HCEC 1CT (cell line): ENCODE measurements around the gene VWA8.

Experiments used
- DNase-seq: peaks from one replicate; pipeline ENCODE4 v3.0.0-alpha.2; 2017

Gene VWA8

DNA sequence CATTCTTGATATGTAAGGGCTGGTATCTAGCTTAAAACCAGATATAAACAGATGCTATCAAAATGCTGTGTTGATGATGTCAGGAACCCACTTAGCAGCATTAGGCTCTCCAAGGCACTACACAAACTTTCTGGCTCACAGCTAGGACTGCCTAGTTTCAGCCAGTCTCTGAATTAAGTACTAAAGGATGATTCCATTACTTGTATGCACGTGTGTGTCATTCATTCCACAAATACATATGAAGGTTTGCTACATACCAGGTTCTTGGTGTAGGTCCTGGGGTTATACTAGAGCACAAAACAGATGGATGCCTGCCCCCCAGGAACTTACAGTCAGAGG is 352.1 kb downstream of the VWA8 start:
- no peak for DNase-seq

DNA sequence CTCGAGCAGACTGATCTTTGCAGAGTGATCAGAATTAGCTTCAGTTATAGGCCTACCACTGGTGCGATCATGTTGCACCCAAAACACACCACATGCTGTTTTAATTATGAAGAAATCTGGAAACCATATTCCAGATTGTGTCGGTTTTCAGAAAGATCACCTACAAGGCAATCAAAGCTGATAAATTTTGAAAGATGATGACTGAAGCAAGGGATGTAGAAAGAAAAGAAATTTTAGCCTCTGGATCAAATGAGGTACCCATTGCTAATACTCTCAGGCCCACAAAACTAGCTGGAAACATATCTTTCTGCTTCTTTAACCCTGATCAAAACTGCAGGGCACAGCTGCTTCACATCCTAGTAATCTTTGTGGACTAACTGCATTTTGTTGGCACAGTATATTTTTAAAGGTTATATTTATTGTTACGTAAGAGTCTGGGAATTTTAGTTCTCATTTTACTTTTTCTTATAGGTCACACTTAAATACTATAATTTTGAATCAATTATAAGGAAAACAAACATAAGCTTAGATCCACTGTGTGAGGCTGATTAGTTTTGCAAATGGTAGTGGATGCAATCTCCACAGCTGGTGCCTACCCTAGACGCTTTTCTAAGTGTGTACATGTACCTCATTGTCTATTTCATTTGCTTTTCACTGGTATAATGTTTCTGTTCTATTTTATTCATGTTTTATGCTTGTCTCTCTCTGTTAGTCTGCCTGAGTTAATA is 352.6 kb downstream of the VWA8 start:
- DNase-seq: no peak

DNA sequence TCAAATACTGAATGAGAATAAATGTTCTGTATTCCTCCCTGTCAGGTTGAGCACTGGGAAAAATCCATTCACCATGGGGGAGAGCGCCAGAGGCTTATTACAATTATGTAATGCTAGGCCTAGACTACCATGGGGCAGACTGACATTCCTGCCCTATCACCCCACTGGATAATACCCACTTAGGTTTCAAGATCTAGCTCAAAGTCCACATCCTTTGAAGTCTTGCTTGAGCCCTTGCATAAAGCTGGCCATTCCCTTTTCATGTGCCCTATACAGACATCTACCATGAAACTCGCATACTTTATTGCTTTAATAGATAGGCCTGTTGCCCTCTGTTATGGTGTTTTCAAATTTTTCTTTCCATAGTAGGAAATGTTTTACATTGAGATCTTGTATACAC is 354.3 kb downstream of the VWA8 start:
- no peak for DNase-seq

DNA sequence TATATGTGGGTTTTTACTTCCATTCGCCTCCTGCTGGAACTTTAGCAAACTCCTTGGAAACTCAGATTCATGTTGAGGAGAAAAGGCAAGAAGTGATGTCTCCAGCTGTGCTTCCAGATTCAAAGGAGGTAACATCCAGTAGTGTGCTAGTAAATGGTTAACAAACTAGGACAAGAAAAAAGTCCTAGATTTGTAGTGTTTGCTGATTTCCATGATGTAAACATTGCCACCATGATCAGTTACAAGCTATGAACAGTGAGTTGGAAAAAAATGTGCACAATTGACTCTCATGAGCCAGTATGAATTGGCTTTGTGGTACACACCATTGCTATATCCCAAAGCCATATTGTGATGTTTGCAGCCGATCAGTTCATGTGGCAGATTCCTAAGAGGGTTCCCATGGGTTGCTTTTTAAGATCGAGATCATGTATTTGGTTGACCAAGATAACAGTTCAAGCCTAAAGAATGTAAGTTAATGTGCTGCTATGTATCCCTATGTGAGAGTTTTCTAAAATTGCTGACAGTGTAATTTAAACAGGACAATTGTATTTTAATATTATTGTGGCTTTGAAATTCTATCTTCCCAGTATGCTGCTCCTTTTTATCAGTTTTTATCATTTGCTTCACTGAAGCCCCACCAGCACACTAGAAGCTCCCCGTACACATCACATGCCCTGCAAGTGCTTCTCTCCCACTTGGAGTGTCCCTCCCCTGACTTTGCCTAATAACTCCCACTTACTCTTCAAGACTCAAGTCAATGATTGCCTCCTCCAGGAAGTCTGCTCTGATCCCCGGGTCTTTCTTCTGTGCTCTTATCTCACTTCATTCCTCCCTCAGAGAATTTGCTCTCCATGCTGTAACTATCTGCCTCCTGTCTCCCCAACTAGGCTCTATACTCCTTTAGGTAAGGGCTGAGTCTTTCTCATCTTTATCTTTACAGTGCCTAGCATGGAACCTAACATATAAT is 355.3 kb downstream of the VWA8 start:
- DNase-seq: no peak

DNA sequence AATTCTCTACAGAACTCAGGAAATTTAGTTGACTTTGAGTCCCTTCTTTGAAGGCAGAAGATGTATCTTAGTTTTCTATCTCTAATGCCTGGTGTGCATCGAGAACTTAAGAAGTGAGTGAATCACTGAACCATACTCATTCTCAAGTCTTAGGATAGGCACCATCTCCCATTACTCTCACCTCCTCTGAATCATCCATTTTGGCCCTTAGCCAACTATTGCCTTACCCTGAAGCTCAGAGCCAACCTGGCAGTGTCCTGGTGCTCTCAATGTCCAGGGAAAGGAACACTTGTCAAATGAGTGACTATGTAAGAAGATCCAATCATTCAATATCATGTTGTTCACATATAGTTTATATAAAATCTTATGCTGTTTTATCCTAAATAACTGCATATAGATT is 357.0 kb downstream of the VWA8 start:
- peak; percentile 71 for DNase-seq

DNA sequence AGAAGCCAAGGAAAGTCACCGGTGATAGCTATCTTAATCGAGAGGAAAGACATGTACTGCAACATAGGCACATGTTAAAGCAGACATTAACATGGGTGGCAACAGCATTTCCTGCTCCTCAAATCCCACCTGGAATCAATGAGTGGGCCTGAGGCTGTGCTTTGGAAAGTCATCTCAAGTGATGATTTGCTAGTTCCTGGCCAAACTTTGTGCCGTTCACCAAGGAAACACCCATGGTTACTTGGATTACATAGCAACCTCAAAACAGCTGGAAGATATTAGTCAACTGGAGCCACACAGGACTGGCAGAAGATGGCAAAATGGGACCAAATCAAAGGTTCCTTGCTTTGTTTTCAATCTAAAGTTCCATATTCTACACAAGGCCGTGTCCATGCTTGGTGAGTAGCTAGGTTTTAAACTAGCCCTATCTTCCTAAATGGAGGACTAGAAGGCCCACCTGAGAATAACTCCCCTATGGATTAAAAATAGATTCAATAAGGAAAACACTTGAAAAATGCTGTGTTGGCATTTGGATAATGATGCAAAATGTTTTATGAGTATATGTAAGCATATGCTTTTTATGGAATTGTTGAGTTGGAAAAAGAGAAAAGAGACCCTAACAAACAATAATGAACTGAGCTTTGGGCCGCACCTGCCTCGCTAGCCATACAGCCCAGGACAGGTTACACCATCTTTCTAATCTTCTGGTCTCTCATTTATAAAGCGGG is 359.0 kb downstream of the VWA8 start:
- no peak for DNase-seq

DNA sequence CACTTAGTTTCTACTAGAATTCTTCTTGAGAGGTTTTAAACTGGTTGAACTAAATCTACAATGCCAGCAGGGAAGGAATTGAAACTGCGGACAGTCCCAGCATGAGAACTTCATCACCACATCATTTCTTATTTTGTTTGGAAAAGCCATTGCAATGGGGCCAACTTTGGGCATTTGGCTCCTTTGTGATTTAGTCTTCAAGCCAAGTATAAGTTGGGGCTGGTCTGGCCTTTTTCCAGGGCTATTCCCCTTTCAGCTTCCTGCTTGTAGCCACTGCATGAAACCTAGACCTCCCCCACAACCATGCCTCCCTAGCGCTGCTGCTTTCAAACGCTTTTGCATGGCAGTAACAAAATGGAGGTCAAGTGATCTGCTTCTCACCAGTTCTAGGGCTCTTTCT is 361.3 kb downstream of the VWA8 start:
- no peak for DNase-seq

DNA sequence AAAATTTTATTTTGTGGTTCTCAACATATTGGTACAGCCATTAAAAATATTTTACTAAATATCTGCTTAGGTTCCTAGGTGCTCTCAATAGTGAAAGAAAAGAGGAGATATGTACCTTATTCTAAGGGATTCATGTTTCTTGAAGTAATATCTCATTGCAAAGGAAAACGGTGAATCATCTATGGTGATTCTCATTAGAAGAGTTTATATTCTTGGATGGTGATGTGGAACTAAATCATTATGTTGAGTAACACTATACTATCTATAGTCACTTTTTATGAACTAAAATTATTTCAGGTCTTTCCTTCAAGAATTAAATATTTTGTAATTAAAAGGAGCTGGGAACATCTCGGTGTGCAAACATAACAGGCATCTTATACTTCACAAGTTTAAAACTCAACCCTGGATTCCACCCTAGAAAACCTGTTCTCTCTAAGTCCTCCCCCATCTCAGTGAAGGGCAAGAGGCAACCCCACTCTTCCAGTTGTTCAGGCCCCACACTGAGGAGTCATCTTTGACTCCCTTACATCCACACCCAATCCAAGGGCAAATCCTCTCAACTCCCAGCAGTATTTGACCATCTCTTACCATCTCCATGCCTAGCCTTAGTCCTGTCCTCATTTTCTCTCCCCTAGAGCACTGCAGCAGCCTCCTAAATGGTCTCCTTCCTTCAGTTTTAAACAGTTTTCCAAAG is 363.4 kb downstream of the VWA8 start:
- DNase-seq: peak; percentile 80

DNA sequence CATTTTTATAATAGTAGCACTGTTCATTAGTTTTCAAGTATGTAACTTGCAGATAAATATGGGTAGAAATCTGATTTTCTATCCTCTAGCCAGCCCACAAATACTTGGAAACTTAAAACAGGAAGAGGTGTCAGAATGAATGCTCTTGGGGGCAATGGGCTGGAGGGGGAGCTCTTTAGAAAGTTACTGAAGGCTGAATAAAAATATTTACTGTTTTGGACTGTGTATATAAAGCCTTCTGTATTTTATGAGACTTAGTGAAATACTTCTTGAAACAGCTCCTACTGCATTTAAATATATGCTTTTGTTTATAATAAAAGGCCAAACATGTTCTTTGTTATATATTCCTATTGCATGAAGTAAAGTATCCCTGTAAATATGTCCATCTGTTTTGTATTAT is 364.7 kb downstream of the VWA8 start:
- DNase-seq: peak; percentile 49

DNA sequence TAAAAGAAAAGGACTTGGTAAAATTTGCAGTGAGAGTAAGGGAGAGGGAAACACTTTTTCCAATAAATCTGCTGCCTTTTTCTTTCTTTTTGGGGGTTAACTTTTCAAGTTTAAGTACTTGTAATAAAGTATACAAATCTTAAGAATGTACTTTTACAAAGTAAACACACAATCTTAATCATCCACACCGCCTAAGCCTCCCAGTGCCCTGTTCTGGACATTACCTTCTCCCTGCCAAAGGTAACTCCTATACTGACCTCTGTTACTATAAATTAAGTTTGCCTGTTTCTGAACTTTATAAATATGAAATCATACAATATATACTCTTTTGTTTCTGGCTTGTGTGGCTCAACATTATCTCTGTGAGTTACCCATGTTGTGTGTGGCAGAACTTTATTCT is 365.6 kb downstream of the VWA8 start:
- peak; percentile 23 for DNase-seq

DNA sequence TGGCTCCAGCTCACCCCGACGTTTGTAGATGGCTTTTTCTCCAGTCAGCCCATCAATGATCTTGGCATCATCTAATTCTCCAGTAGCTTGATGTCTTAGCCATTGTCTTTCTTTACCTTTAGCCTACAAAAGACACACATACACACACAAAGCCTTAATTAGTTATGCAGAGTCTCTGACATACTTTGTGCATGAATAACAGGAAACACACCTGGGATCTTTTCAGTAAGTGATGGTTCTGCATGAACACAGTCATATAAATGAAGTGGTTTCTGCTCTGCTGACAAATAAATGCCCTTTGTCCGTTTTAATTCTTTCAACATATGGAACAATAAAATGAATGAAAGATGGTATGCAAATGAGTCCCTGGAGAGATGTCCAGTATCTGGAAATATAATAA is 370.3 kb downstream of the VWA8 start:
- no peak for DNase-seq

DNA sequence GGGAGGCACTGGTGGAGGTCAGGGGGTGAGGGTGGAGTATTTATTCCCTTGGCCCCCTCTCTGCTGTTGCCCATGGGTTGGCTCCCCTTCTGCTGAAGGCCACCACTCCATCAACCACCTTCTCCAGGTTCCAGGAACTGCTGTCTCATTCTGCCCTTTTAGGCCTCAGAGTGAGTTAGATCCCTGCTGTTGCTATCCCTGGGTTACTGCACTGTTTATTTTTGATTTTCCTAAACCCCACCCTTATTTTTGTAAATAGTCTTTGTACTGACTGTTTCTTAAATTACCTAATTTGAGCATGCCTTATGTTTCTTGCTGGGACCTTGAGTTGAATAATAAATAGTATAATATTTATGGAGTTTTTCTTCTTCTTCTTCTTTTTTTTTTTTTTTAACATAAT is 370.8 kb downstream of the VWA8 start:
- peak; percentile 34 for DNase-seq

DNA sequence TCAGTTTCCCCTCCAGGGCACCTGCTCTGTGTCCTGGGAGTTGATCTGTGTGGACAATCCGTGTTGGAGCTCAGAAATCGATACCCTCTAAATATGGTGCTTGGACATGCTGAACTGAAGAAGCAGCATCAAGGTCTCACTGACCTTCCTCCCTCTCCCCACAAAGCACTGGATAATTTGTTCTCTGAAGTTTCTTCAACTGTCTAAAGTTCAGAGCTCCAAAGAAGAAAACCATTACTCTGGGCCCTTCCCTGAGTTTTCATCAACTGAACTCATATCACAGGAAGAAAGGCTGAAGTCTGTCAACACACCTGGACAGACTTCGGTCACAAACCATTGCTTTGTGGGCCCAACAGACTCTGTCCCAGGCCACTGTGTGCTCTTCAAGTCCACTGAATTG is 371.5 kb downstream of the VWA8 start:
- no peak for DNase-seq

DNA sequence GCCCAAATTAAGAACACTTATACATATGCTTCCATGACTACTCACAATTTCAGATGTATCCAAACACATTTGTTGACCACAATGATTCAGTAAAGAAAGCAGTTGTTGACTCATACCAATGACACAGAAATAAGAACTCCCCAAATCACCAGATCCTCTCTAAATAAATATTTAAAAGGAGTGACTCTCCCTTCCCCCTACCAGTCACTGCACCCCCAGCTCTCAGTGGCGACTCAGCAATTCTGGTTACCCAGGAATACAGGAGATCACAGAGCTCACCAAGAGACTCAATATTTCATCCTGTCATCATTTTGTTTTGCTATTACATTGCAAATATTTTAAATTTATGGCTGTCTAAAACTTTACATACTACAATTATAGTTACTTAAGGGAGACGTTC is 372.0 kb downstream of the VWA8 start:
- DNase-seq: peak; percentile 99

DNA sequence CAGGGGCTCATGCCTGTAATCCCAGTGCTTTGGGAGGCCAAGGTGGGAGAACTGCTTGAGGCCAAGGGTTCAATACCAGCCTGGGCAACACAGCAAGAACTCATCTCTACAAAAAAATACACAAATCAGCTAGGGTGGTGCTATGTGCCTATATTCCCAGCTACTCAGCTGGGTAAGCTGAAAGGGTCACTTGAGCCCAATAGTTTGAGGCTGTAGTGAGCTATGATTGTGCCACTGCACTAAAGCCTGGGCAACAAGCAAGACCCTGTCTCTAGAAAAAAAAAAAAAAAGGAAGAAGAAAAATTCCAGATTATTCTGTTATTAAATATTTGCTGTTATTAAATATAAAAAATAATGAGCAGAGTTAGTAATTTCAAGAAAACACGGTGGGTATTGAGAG is 372.5 kb downstream of the VWA8 start:
- no peak for DNase-seq

DNA sequence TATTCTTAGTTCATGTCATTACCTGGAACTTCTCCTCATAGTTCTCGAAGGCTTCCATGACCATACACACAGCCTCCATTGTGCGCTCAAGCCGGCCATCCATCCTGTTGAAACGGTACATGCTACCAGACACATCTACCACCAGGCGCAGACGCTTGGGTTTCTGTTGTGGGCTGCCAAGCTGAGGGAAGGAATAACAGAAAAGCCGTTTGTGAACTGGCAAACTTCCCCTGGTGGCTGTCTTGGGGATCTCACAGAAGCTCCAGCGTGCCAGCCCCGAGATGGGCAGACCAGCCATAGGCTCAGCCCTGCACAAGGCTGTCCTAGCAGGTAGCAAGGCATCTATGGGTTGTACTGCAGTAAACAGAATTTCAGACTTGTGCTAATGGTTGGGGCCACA is 373.4 kb downstream of the VWA8 start:
- DNase-seq: no peak

DNA sequence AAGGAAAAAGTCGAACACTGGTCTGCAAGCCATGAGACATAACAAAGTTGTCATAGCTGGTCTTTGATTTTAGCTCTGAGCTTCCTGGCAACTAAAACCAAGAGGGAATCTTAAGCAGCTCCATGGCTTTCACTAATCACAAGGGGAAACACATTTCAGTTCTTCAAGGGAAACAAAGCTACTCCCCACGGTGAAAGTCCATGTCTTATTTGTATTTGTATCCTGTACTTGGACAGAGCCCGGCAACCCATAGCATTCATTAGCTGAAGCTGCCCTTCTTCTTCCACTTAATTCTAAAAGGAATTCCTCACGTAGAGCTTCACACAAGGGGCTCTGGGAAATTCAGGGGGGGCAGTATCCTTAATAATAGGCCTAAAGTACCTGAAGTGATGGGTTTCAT is 374.7 kb downstream of the VWA8 start:
- DNase-seq: no peak

DNA sequence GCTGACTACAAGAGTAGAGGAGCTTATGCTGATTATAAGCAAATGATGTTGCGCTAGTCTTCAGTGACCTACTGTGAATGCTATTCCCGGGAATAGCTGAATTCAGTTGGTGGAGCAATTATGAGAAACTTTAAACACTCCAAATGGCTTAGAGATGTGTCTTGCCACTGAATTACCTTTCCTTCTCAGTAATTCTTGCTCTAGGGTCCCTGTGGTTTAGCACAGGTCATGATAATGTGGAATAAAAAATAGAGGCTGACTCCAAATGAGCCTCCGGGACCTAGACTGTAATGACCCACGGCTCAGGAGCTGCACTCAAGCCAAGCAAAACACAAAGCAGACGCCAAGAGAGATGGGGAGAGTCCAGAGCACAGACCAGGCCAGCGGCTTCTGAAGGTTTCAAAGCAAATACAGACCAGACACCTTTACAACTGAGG is 378.9 kb downstream of the VWA8 start:
- no peak for DNase-seq

DNA sequence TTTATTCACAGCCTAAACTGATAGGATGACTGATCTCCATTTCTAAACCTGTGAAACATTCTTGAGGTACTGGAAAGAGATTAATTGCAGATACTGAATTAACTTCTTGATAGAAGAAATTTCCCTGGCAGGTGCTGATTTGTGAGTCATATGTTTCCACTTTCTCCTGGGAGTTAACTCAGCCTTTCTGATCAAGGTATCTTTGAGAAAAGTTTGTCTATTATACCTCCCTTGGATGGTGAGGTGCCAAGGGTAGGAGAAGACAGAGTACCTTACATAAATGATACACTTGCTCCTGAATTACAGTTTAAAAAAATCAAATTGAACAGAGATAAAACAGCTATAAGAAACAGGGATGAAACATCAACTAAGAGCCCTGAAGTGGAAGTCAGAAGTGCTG is 380.6 kb downstream of the VWA8 start:
- DNase-seq: no peak

DNA sequence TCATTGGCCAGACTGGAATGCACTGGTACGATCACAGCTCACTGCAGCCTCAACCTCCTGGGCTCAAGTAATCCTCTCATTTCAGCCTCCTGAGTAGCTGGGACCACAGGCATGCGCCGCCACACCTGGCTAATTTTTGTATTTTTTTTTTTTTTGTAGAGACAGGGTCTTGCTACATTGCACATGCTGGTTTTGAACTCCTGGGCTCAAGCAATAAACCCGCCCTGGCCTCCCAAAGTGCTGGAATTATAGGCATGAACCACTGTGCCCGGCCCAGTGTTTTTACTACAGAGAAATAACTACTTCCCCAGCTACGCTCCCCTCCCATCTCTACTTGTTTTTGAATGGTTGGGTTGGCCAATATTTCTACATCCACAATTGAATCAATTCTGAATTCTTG is 381.0 kb downstream of the VWA8 start:
- no peak for DNase-seq

DNA sequence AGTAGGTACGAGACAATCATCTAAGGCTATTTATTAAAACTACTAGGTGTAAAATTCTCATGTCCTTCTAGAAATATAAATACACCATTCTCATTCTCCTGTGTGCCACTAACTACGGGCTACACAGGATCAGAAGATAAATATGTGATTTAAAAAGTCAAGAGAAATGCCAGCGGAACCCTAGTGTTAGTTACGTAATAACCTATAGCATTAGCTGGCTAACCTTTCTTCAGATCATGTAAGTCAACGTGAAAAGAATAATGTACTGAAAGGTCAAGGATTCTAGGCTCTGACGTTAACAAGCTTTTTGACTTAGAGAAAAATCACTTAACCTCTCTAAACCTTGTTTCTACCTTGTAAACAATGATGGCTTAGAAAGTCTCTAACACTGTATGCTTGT is 381.7 kb downstream of the VWA8 start:
- DNase-seq: no peak

DNA sequence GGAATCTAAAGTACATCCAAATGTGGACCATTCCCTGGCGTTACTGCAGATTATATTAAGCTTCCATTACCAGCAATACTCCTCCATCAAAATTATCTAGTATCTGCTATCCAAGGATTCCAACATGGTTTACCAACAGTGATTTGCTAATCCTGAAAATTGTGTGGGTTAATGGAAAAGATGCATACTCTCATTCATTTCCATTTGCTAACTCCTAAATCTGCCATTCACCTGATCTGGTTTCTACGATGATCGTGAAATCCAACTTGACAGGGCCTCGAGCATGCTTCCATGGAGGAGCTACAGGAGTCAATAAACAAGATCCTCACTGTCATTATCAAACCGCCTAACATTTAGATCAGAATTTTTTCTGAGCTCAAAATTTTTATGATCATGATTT is 382.5 kb downstream of the VWA8 start:
- no peak for DNase-seq

DNA sequence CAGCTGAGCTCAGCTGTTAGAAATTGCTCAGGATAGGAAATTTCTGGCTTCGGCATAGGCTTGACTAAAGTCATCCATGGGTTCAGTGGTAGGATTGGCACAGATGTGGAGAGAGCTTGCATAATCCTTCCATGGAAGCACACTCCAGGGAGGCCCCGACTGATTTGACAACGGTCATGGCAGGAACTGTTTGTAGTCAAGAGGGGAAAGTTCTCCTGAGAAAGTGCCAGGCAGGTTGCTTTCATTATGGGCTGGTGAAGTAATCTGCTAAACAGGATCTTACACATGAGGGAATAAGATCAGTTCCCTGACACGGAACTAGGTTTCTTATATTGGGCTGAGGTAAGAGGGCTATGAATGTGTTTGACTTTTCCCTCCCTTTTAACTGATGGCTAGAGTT is 383.5 kb downstream of the VWA8 start:
- DNase-seq: no peak
